MG63 (cell line): ENCODE measurements around the gene CAMTA2. TPM values are rescaled to one million over a fixed set of nuclear protein-coding genes. Genes with fewer than 3 reads are reported as not detected.

ENCODE experiments used
- DNase-seq: peaks from one replicate; pipeline ENCODE4 v3.0.0-alpha.2; 2020
- H3K27me3 ChIP-seq: fragments of 250-450 bp; sonication (Bioruptor Pico); 2 replicates; pipeline ENCODE4 v1.5.1; 2020; ENCODE audit warnings: mild to moderate bottlenecking, moderate library complexity
- H3K36me3 ChIP-seq: fragments of 250-450 bp; sonication (Bioruptor Pico); 2 replicates; pipeline ENCODE4 v1.5.1; 2020; ENCODE audit warnings: mild to moderate bottlenecking, moderate library complexity
- H3K4me3 ChIP-seq: fragments of 250-450 bp; sonication (Bioruptor Pico); 2 replicates; pipeline ENCODE4 v1.5.1; 2020; ENCODE audit warnings: mild to moderate bottlenecking, moderate library complexity
- H3K9me3 ChIP-seq: fragments of 250-450 bp; sonication (Bioruptor Pico); 2 replicates; pipeline ENCODE4 v1.5.1; 2020; ENCODE audit warnings: mild to moderate bottlenecking, moderate library complexity
- total RNA-seq: library from RNA; depleted of rRNA; stranded (reverse); fragments of >200 nt; shearing (Covaris generic); gene quantifications from 2 replicates; pipeline ENCODE4 v1.2.3, GENCODE V29; 2014; ENCODE audit warnings: low replicate concordance

The CAMTA2 gene
- total RNA-seq, 1 experiment from 2014 or later: 5.6 TPM

GRCh38 chr17:5019475-5019956 lies 32.0 kb upstream of the CAMTA2 start:
- DNase-seq: no peak
- no peaks in the 10 kb centered on the region for H3K9me3 ChIP-seq
- H3K4me3 ChIP-seq: no peak overlapping the region
- no peaks in the 10 kb centered on the region for H3K27me3 ChIP-seq
- H3K36me3 ChIP-seq: peaks cover 14% of the 10 kb centered on the region

DNA sequence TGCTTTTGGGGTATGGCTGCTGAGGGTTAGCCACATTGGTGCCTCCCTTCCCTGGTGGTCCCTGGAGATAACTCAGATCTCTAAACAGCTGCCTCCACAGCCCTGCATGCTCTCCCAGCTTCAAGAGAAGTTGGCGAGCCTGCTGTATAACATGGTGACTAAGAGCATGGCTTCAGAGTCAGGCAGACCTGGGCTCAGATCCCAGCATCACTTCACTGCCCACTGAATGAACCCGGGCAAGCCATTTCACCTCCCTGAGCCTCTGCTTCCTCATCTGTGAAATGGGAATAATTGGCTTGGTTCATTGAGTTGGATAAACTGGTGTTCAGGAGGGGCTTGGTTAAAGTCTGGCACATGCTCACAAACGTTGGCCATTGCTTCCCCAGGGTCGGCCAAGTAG lies 26.9 kb upstream of the CAMTA2 start:
- Histone ChIP-seq H3K4me3 (no peak overlapping the region), H3K36me3 (peaks cover 14% of the 10 kb centered on the region), H3K9me3 (no peaks in the 10 kb centered on the region), H3K27me3 (no peaks in the 10 kb centered on the region)
- DNase-seq: peak; percentile 54

DNA sequence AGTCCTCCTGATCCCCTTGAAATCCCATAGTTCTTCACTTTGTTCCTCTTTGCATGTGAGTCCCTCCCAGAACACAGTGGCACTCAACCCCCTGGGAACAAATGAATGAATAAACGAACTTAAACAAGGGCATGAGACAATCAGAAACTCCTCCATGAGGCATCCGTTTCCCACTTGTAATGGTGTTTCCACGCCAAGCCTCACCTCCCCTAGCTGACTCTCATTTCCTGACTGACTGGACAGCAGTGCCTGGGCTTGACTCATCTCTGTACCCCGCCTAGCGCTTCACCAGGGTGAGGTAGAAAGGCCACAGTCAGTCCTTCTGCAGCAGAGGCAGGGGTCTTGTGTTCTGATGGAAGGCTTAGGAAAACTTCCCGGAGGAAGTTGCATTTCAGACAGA lies 24.5 kb upstream of the CAMTA2 start:
- Histone ChIP-seq H3K36me3 (peaks cover 8% of the 10 kb centered on the region), H3K4me3 (no peak overlapping the region), H3K9me3 (no peaks in the 10 kb centered on the region), H3K27me3 (no peaks in the 10 kb centered on the region)
- peak; percentile 72 for DNase-seq

DNA sequence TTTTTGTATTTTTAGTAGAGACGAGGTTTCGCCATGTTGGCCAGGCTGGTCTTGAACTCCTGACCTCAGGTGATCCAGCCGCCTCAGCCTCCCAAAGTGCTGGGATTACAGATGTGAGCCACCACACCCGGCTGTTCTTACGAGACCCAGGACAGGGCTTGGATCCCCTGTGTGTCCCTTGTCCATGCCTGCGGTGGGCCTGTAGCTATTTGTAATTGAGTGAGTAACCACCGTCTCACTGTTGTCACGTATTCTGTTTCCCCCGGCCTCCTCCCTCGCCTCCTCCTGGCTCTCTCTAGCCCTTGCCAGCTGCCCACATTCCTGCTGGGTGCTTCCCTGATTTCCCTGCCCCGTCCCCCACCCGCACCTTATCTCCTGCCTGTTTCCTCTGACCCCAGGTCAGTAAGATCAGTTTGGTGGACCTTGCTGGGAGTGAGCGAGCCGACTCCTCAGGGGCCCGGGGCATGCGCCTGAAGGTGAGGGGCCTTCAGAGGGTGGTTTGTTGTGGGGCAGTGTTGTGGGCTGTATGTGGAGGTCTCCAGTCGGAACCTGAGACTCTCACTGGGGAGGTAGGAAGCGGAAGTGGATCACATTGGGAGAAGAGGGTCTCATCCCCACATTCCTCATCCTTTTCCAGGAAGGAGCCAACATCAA lies 15.9 kb upstream of the CAMTA2 start:
- DNase-seq: no peak
- H3K9me3 ChIP-seq: no peaks in the 10 kb centered on the region
- no peaks in the 10 kb centered on the region for H3K27me3 ChIP-seq
- peaks cover 38% of the 10 kb centered on the region for H3K36me3 ChIP-seq
- no peak overlapping the region for H3K4me3 ChIP-seq

DNA sequence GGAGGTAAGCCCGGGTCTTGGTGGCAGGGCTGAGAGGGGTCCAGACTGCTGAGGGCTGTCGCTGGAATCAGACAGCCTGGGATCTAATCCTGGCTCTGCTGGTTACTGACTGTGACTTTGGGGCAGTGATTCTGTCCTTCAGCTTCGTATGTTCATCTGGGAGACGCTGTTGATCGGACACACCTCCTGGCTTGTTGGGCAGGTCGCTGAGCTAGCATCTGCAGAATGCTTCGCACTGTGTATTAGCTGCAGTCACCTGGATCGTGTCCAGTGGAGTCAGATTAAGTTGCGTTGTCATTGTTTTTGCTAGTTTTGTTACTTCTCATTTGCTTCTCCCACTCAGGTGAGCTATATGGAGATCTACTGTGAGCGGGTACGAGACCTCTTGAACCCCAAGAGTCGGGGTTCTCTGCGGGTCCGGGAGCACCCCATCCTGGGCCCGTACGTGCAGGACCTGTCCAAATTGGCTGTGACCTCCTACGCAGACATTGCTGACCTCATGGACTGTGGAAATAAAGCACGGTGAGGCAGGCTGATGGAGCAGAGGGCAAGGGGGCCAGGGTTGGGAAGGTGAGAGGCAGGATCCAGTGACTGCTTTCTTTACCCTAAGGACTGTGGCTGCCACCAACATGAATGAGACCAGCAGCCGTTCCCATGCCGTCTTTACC lies 14.8 kb upstream of the CAMTA2 start:
- peaks cover 38% of the 10 kb centered on the region for H3K36me3 ChIP-seq
- DNase-seq: no peak
- no peaks in the 10 kb centered on the region for H3K27me3 ChIP-seq

DNA sequence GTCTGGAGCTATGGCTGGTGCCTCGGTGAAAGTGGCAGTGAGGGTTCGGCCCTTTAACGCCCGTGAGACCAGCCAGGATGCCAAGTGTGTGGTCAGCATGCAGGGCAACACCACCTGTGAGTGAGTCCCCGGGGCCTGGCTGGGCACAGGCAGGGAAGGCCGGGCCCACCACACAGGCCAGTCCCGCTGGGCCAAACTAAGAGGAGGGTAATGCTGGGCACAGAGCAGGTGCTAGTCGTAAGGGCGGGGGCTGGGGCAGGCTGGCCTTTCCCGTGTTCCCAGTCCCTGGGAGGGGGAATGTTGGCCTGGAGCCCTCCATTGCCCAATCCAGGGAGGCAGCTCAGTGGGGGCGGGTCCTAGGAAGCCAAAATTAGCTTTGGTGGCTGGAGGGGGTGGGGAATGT lies 12.8 kb upstream of the CAMTA2 start:
- H3K27me3 ChIP-seq: no peaks in the 10 kb centered on the region
- no peaks in the 10 kb centered on the region for H3K9me3 ChIP-seq
- H3K4me3 ChIP-seq: no peak overlapping the region
- no peak for DNase-seq
- peaks cover 36% of the 10 kb centered on the region for H3K36me3 ChIP-seq

More for the DNA sequence above, 14.8 kb upstream of the CAMTA2 start:
- Histone ChIP-seq H3K9me3 (no peaks in the 10 kb centered on the region), H3K4me3 (no peak overlapping the region)

- Histone ChIP-seq H3K27me3 (no peaks in the 10 kb centered on the region), H3K36me3 (peaks cover 29% of the 10 kb centered on the region), H3K9me3 (no peaks in the 10 kb centered on the region), H3K4me3 (peak overlapping the region; percentile 66)
- no peak for DNase-seq
Measured at GRCh38 chr17:4999430-5000093, 12.1 kb upstream of the CAMTA2 start.

GRCh38 chr17:4998732-4999429 lies 11.4 kb upstream of the CAMTA2 start:
- H3K36me3 ChIP-seq: peaks cover 23% of the 10 kb centered on the region
- peak overlapping the region; percentile 66 for H3K4me3 ChIP-seq
- H3K9me3 ChIP-seq: no peaks in the 10 kb centered on the region
- DNase-seq: peak; percentile 19
- H3K27me3 ChIP-seq: no peaks in the 10 kb centered on the region

DNA sequence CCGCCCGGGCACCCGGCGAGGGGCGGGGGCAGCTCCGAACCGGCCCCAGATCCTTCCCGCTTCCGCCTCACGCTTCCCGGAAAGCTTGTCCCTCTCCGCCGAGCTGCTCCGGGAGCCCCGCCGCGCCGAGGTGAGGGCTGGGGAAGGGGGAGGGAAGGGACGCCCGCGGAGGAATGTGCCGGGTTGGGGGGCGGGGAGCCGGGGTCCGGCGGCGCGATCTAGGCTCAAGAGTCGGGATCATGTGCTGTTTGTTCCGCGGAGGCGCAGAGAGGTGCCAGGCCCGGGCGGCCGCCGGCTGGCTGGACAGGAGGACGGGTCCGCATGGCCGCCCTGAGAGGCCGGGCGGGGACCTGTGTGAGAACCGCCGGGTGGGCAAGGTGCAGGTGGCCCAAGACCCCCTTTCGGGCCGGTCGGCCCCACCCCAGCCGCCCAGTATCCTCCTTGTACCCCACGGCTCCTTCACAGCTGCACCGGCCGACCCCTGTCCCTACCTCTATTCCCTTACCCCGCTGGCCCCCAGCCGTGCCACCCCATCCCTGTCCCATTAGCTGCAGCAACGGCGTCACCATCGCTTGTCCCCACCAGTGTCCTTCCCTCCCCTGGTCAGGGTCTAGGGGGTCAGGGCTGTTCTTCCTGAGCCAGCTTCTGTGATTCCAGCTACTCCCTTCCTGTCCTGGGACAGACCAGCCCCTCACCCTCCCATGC lies 10.7 kb upstream of the CAMTA2 start:
- H3K27me3 ChIP-seq: no peaks in the 10 kb centered on the region
- H3K36me3 ChIP-seq: peaks cover 17% of the 10 kb centered on the region
- H3K9me3 ChIP-seq: no peaks in the 10 kb centered on the region
- H3K4me3 ChIP-seq: peak overlapping the region; percentile 66
- peak; percentile 6 for DNase-seq

GRCh38 chr17:4997302-4998026 lies 10.0 kb upstream of the CAMTA2 start, which contains the start of the genes INCA1 and KIF1C:
TSS of gene INCA1 (minus strand) at chr17:4997522. CDS start at chr17:4994437, 3,085 bp downstream.
TSS of gene KIF1C (plus strand) at chr17:4997950. CDS start at chr17:5000247, 2,297 bp downstream.
- H3K27me3 ChIP-seq: no peaks in the 10 kb centered on the region
- peaks cover 15% of the 10 kb centered on the region; the same call in 1 of the 2 replicates for H3K36me3 ChIP-seq
- peak; percentile 82 for DNase-seq
- no peaks in the 10 kb centered on the region for H3K9me3 ChIP-seq
- H3K4me3 ChIP-seq: peak within 1 kb of the TSS; percentile 66

- Histone ChIP-seq H3K27me3 (no peaks in the 10 kb centered on the region), H3K9me3 (no peaks in the 10 kb centered on the region), H3K36me3 (no peaks in the 10 kb centered on the region), H3K4me3 (no peak overlapping the region)
- DNase-seq: no peak
Measured at GRCh38 chr17:4994081-4994595, 6.7 kb upstream of the CAMTA2 start.

GRCh38 chr17:4987767-4988567 lies 492 bp upstream of the CAMTA2 start:
- Histone ChIP-seq H3K4me3 (peak overlapping the region; percentile 66), H3K9me3 (no peaks in the 10 kb centered on the region), H3K36me3 (no peaks in the 10 kb centered on the region), H3K27me3 (no peaks in the 10 kb centered on the region)
- DNase-seq: no peak

GRCh38 chr17:4986403-4986802 lies 1.1 kb downstream of the CAMTA2 start:
- no peaks in the 10 kb centered on the region for H3K27me3 ChIP-seq
- no peaks in the 10 kb centered on the region for H3K36me3 ChIP-seq
- H3K9me3 ChIP-seq: no peaks in the 10 kb centered on the region
- DNase-seq: no peak
- peak overlapping the region; percentile 66 for H3K4me3 ChIP-seq

- Histone ChIP-seq H3K9me3 (no peaks in the 10 kb centered on the region), H3K27me3 (no peaks in the 10 kb centered on the region), H3K4me3 (no peak overlapping the region), H3K36me3 (peaks cover 4% of the 10 kb centered on the region; the same call in 1 of the 2 replicates)
- DNase-seq: no peak
Measured at GRCh38 chr17:4982305-4982704, 5.2 kb downstream of the CAMTA2 start.
